Sigmoid colon (tissue), 7 donors: ENCODE results near the gene NLGN1. TPM values are rescaled to one million over a fixed set of nuclear protein-coding genes. Genes with fewer than 3 reads are reported as not detected.

ENCODE experiments used
- DNase-seq: peaks from one replicate; pipeline ENCODE4 v3.0.0-alpha.2; 2019
- H3K27ac ChIP-seq, 4 donors: fragments of 200-600 bp; sonication (generic); one replicate each; pipeline ENCODE4 v1.5.1; 2016 to 2019; ENCODE audit warnings: mild to moderate bottlenecking in 1 of 4
- H3K27me3 ChIP-seq, 3 donors: fragments of 200-600 bp; sonication (generic); one replicate each; pipeline ENCODE4 v1.5.1; 2019; ENCODE audit warnings: mild to moderate bottlenecking in 1 of 3
- H3K36me3 ChIP-seq, 4 donors: fragments of 200-600 bp; sonication (generic); one replicate each; pipeline ENCODE4 v1.5.1; 2016 to 2019
- H3K4me1 ChIP-seq, 4 donors: fragments of 200-600 bp; sonication (generic); one replicate each; pipeline ENCODE4 v1.5.1; 2017 to 2019
- H3K4me3 ChIP-seq, 4 donors: fragments of 200-600 bp; sonication (generic); one replicate each; pipeline ENCODE4 v1.5.1; 2017 to 2019; ENCODE audit warnings: mild to moderate bottlenecking in 2 of 4, moderate library complexity in 1 of 4
- H3K9me3 ChIP-seq, 4 donors: fragments of 200-600 bp in 3 of 4; sonication (generic) in 3 of 4; one replicate each; pipeline versions ENCODE4 v1.5.1 to v1.6.1; 2013 to 2019
- CTCF ChIP-seq, 4 experiments: fragments of 450-650 bp in 3 of 4; fragments of 200-600 bp in 1 of 4; IDR thresholded peaks; one replicate each; pipeline ENCODE4 v1.5.1; 2016 to 2019; ENCODE audit warnings: antibody characterized with exemption in 4 of 4, mild to moderate bottlenecking in 3 of 4, moderate library complexity in 2 of 4
- EP300 ChIP-seq, 4 donors: sonication (generic); formaldehyde crosslinking; IDR thresholded peaks; one replicate each; pipeline ENCODE4 v1.6.1; 2017; ENCODE audit warnings: antibody characterized with exemption in 4 of 4
- POLR2A ChIP-seq, 2 donors: fragments of 450-650 bp; IDR thresholded peaks; one replicate each; pipeline ENCODE4 v1.6.1; 2016; ENCODE audit warnings: antibody characterized with exemption in 2 of 2, mild to moderate bottlenecking in 2 of 2, moderate library complexity in 2 of 2
- POLR2AphosphoS5 ChIP-seq, 4 donors: sonication (generic); formaldehyde crosslinking; IDR thresholded peaks; one replicate each; pipeline ENCODE4 v1.6.1; 2017; ENCODE audit warnings: antibody characterized with exemption in 4 of 4
- WGBS, 2 donors: extraction: QIAGEN DNeasy Blood & Tissue Kit; methylation state at CpG; one replicate each; pipeline ENCODE4 v1.1.7; 2013; 5-methylcytosine and 5-hydroxymethylcytosine counted together
- intact Hi-C: fragments of 100-400 bp; cut with DNase I; formaldehyde crosslinking; loops from one replicate; pipeline ENCODE4 v1.15.1; 2023
- polyA plus RNA-seq, 3 donors: library from polyadenylated mRNA; stranded (reverse); fragments of 200-250 nt; gene quantifications; one replicate each; pipeline ENCODE4 v1.2.3, GENCODE V29; 2013
- total RNA-seq, 4 donors: library from RNA; depleted of rRNA; stranded (reverse); fragments of >200 nt; gene quantifications; one replicate each; pipeline ENCODE4 v1.1.0, GENCODE V29; 2016
- donor health status: healthy with polysubstance abuse.
- donor health status: Bipolar disorder and iron deficiency.
- donor health status: healthy.

Gene NLGN1
- total and polyA plus RNA-seq, 7 donors, result under 0.01 to 33.5 (median 28.3) TPM; not detected in 1

GRCh38 chr3:173849489-173849888 is 451.9 kb downstream of the NLGN1 start:
- intact Hi-C loops, result no loop called here
- H3K27me3 ChIP-seq, result no peaks in the 10 kb centered on the region
- no peak overlapping the region for H3K27ac ChIP-seq
- no peak overlapping the region for H3K4me3 ChIP-seq
- no peak for TF ChIP-seq EP300 (IDR thresholded peaks at IDR 0.05)
- TF ChIP-seq POLR2AphosphoS5 (IDR thresholded peaks at IDR 0.05), result no peak
- TF ChIP-seq POLR2A (IDR thresholded peaks at IDR 0.05), result no peak
- no peak for TF ChIP-seq CTCF (IDR thresholded peaks at IDR 0.05)
- H3K9me3 ChIP-seq, result no peaks in the 10 kb centered on the region
- no peaks in the 10 kb centered on the region for H3K36me3 ChIP-seq
- no peaks in the 10 kb centered on the region for H3K4me1 ChIP-seq
- no peak for DNase-seq
- 66 to 73% methylated on average over 4 of the region's 4 CpGs for WGBS, 2 donors

- Histone ChIP-seq H3K36me3 (no peaks in the 10 kb centered on the region), H3K27ac (no peak overlapping the region), H3K4me3 (no peak overlapping the region), H3K4me1 (no peaks in the 10 kb centered on the region), H3K27me3 (no peaks in the 10 kb centered on the region), H3K9me3 (no peaks in the 10 kb centered on the region)
- no peak for DNase-seq
- no peak for TF ChIP-seq POLR2AphosphoS5 (IDR thresholded peaks at IDR 0.05)
- no peak for TF ChIP-seq EP300 (IDR thresholded peaks at IDR 0.05)
- TF ChIP-seq POLR2A (IDR thresholded peaks at IDR 0.05), result no peak
- TF ChIP-seq CTCF (IDR thresholded peaks at IDR 0.05), result no peak
- WGBS, 2 donors, result 22 to 70% methylated on average over 1 of the region's 1 CpG
- intact Hi-C loops, result no loop called here
Measured at GRCh38 chr3:173857154-173857553, 459.6 kb downstream of the NLGN1 start.

GRCh38 chr3:173862701-173863100 is 465.2 kb downstream of the NLGN1 start:
- intact Hi-C loops, result no loop called here
- H3K36me3 ChIP-seq, result no peaks in the 10 kb centered on the region
- H3K4me3 ChIP-seq, result no peak overlapping the region
- H3K9me3 ChIP-seq, result no peaks in the 10 kb centered on the region
- DNase-seq, result no peak
- 69 to 84% methylated on average over 1 of the region's 1 CpG for WGBS, 2 donors
- TF ChIP-seq CTCF (IDR thresholded peaks at IDR 0.05), result no peak
- no peak for TF ChIP-seq POLR2AphosphoS5 (IDR thresholded peaks at IDR 0.05)
- no peak overlapping the region for H3K27ac ChIP-seq
- H3K4me1 ChIP-seq, result no peaks in the 10 kb centered on the region
- no peaks in the 10 kb centered on the region for H3K27me3 ChIP-seq

- WGBS, 2 donors, result 84% methylated on average over 2 of the region's 2 CpGs
- H3K36me3 ChIP-seq, result no peaks in the 10 kb centered on the region
- no peaks in the 10 kb centered on the region for H3K4me1 ChIP-seq
- DNase-seq, result no peak
- TF ChIP-seq EP300 (IDR thresholded peaks at IDR 0.05) (no peak), POLR2A (IDR thresholded peaks at IDR 0.05) (no peak), POLR2AphosphoS5 (IDR thresholded peaks at IDR 0.05) (no peak), CTCF (IDR thresholded peaks at IDR 0.05) (no peak)
- intact Hi-C loops, result no loop called here
- H3K27ac ChIP-seq, result no peak overlapping the region
- H3K4me3 ChIP-seq, result no peak overlapping the region
- H3K9me3 ChIP-seq, result no peaks in the 10 kb centered on the region
- H3K27me3 ChIP-seq, result no peaks in the 10 kb centered on the region
Measured at GRCh38 chr3:173863551-173863950, 466.0 kb downstream of the NLGN1 start.

- H3K4me1 ChIP-seq, result no peaks in the 10 kb centered on the region
Measured at GRCh38 chr3:173865900-173866498, 468.5 kb downstream of the NLGN1 start.

More at GRCh38 chr3:173865900-173866498, 468.5 kb downstream of the NLGN1 start:
- Histone ChIP-seq H3K27me3 (no peaks in the 10 kb centered on the region), H3K9me3 (no peaks in the 10 kb centered on the region), H3K4me3 (no peak overlapping the region), H3K36me3 (no peaks in the 10 kb centered on the region), H3K27ac (no peak overlapping the region)
- DNase-seq, result no peak
- WGBS, 2 donors, result 49 to 67% methylated on average over 7 of the region's 7 CpGs
- intact Hi-C loops, result no loop called here
- TF ChIP-seq POLR2A (IDR thresholded peaks at IDR 0.05), result no peak
- no peak for TF ChIP-seq CTCF (IDR thresholded peaks at IDR 0.05)
- TF ChIP-seq EP300 (IDR thresholded peaks at IDR 0.05), result no peak
- TF ChIP-seq POLR2AphosphoS5 (IDR thresholded peaks at IDR 0.05), result no peak
